K562 (cell line): ENCODE data around the gene NPTXR. TPM values are rescaled to one million over a fixed set of nuclear protein-coding genes. Genes with fewer than 3 reads are reported as not detected.

Source experiments
- ATF1 ChIP-seq, 2 experiments: fragments of 450-650 bp in 1 of 2; IDR thresholded peaks; 2 replicates each; pipeline ENCODE4 v1.6.1; 2016; ENCODE audit warnings: missing compliant biosample characterization in 1 of 2, missing genetic modification characterization in 1 of 2
- CHD1 ChIP-seq: fragments of 200-600 bp; sonication (generic); IDR thresholded peaks from one replicate; pipeline ENCODE4 v1.6.1; 2012; ENCODE audit warnings: mild to moderate bottlenecking, moderate library complexity, low read length, inconsistent platforms
- CREB1 ChIP-seq, 2 experiments: sonication (generic) in 1 of 2; formaldehyde crosslinking in 1 of 2; IDR thresholded peaks; 2 replicates each; pipeline versions ENCODE4 v1.6.1 to v1.8.0; 2012 to 2022; ENCODE audit warnings: inconsistent platforms in 1 of 2, mild to moderate bottlenecking in 1 of 2, missing genetic modification reagents in 1 of 2, moderate library complexity in 1 of 2
- CREB5 ChIP-seq: fragments of 250-450 bp; sonication (Bioruptor Pico); IDR thresholded peaks from 2 replicates; pipeline ENCODE4 v1.5.0; 2020; ENCODE audit warnings: mild to moderate bottlenecking
- ETV5 ChIP-seq: sonication (generic); formaldehyde crosslinking; IDR thresholded peaks from 2 replicates; pipeline ENCODE4 v1.4.0; 2020; ENCODE audit warnings: low read depth, mild to moderate bottlenecking, missing genetic modification reagents
- FOXK1 ChIP-seq: sonication (generic); formaldehyde crosslinking; IDR thresholded peaks from 2 replicates; pipeline ENCODE4 v1.8.0; 2022; ENCODE audit warnings: missing genetic modification reagents, mild to moderate bottlenecking, borderline replicate concordance
- GABPA ChIP-seq: fragments of 200-800 bp; sonication (Bioruptor generic); conservative IDR thresholded peaks from 2 replicates; pipeline ENCODE4 v1.6.1; 2016; ENCODE audit warnings: low read depth, missing genetic modification characterization, missing compliant biosample characterization
- LCOR ChIP-seq: sonication (generic); formaldehyde crosslinking; IDR thresholded peaks from 2 replicates; pipeline ENCODE4 v1.8.0; 2022; ENCODE audit warnings: mild to moderate bottlenecking, missing genetic modification reagents
- MAFG ChIP-seq: fragments of 450-650 bp; conservative IDR thresholded peaks from 2 replicates; pipeline ENCODE4 v1.6.1; 2016; ENCODE audit warnings: missing genetic modification characterization, missing compliant biosample characterization
- MAFK ChIP-seq: IDR thresholded peaks from 2 replicates; pipeline ENCODE4 v1.6.1; 2011; ENCODE audit warnings: low read length, improper control_type of control experiment
- MTA1 ChIP-seq: fragments of 450-650 bp; IDR thresholded peaks from 2 replicates; pipeline ENCODE4 v1.6.1; 2017; ENCODE audit warnings: borderline replicate concordance
- PREB ChIP-seq: sonication (generic); formaldehyde crosslinking; IDR thresholded peaks from 2 replicates; pipeline ENCODE4 v1.8.1; 2023; ENCODE audit warnings: mild to moderate bottlenecking, missing genetic modification reagents
- SMAD4 ChIP-seq: fragments of 250-450 bp; sonication (Bioruptor Pico); conservative IDR thresholded peaks from 2 replicates; pipeline ENCODE4 v1.8.0; 2021; ENCODE audit warnings: inconsistent platforms, mild to moderate bottlenecking, moderate library complexity
- ZBTB2 ChIP-seq: fragments of 450-650 bp; IDR thresholded peaks from 2 replicates; pipeline ENCODE4 v1.6.1; 2016; ENCODE audit warnings: antibody characterized with exemption
- ZNF175 ChIP-seq: fragments of 200-800 bp; sonication (Bioruptor generic); IDR thresholded peaks from 2 replicates; pipeline ENCODE4 v1.6.1; 2016; ENCODE audit warnings: low read depth, mild to moderate bottlenecking, missing genetic modification characterization, missing compliant biosample characterization
- ZNF3 ChIP-seq: fragments of 250-450 bp; sonication (Bioruptor Pico); IDR thresholded peaks from 2 replicates; pipeline ENCODE4 v1.5.0; 2021; ENCODE audit warnings: mild to moderate bottlenecking, moderate library complexity
- ZNF76 ChIP-seq: fragments of 250-450 bp; sonication (Bioruptor Pico); IDR thresholded peaks from 2 replicates; pipeline ENCODE4 v1.4.0; 2020; ENCODE audit warnings: mild to moderate bottlenecking, moderate library complexity, borderline replicate concordance
- polyA plus RNA-seq, 8 experiments: library from polyadenylated mRNA; depleted of rRNA in 4 of 8; stranded (reverse) in 5 of 8; unstranded in 3 of 8; fragments of >200 nt; fragmentation: Nextera tagmentation in 2 of 8; fragmentation: Illumina TruSeq in 1 of 8; extraction: Ambion mirVana in 2 of 8; extraction: Trizol in 1 of 8; gene quantifications; 2 replicates each; pipeline versions ENCODE4 v1.2.1 to v1.2.3, GENCODE V29; 2011 to 2014; ENCODE audit warnings: inconsistent platforms in 1 of 8, missing spikeins in 1 of 8
- total RNA-seq, 7 experiments: library from RNA; depleted of rRNA in 6 of 7; stranded (reverse); fragments of >200 nt in 6 of 7; fragmentation: Illumina TruSeq in 2 of 7; extraction: Trizol in 2 of 7; gene quantifications; 2 replicates each; pipeline versions ENCODE4 v1.2.1 to v1.2.3, GENCODE V29; 2011 to 2021; ENCODE audit warnings: low replicate concordance in 1 of 7
- TF ChIP-seq, protein P1 (sequence below): fragments of 450-650 bp; formaldehyde crosslinking; IDR thresholded peaks from 2 replicates; pipeline ENCODE4 v1.4.0; 2020; ENCODE audit warnings: mild to moderate bottlenecking
- TF ChIP-seq, protein P2 (sequence below), 2 experiments: fragments of 450-650 bp in 1 of 2; IDR thresholded peaks; 2 replicates each; pipeline ENCODE4 v1.6.1; 2011 to 2017; ENCODE audit warnings: low read depth in 2 of 2, antibody characterized with exemption in 1 of 2, borderline replicate concordance in 1 of 2, low read length in 1 of 2, mild to moderate bottlenecking in 1 of 2, mixed read lengths in 1 of 2; ENCODE audit not compliant: control insufficient read depth in 1 of 2

NPTXR gene
- total and polyA plus RNA-seq, 9 of the 15 experiments (the other 6 are each of a cell fraction or from before 2014, with no cell fraction given), result 0.01 to 3.1 (median 1.1) TPM

- TF ChIP-seq ETV5 (CRISPR knock-in tag) (0 out of 2 replicates have a peak, but pooled peaks have one; percentile 22), ZNF175 (CRISPR knock-in tag) (no peak), CREB5 (CRISPR knock-in tag) (no peak), MAFK (peak; percentile 10; the same call in 1 of the 2 replicates), ZNF76 (CRISPR knock-in tag) (no peak), SMAD4 (CRISPR knock-in tag) (0 out of 2 replicates have a peak, but pooled peaks have one; percentile 17), PREB (CRISPR knock-in tag) (no peak), CREB1 (IDR thresholded peaks at IDR 0.05) (no peak), CREB1 (CRISPR knock-in tag; IDR thresholded peaks at IDR 0.05) (no peak), GABPA (tag) (no peak), LCOR (CRISPR knock-in tag) (no peak), ZNF3 (CRISPR knock-in tag) (no peak), ATF1 (CRISPR knock-in tag; IDR thresholded peaks at IDR 0.05) (no peak), ATF1 (tag; IDR thresholded peaks at IDR 0.05) (peak; percentile 61), MAFG (tag) (peak; percentile 83), ZBTB2 (no peak), CHD1 (no peak), MTA1 (no peak), FOXK1 (CRISPR knock-in tag) (no peak)
- TF ChIP-seq, protein P1, sequence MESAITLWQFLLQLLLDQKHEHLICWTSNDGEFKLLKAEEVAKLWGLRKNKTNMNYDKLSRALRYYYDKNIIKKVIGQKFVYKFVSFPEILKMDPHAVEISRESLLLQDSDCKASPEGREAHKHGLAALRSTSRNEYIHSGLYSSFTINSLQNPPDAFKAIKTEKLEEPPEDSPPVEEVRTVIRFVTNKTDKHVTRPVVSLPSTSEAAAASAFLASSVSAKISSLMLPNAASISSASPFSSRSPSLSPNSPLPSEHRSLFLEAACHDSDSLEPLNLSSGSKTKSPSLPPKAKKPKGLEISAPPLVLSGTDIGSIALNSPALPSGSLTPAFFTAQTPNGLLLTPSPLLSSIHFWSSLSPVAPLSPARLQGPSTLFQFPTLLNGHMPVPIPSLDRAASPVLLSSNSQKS (CRISPR knock-in tag), result no peak
- TF ChIP-seq, protein P2, sequence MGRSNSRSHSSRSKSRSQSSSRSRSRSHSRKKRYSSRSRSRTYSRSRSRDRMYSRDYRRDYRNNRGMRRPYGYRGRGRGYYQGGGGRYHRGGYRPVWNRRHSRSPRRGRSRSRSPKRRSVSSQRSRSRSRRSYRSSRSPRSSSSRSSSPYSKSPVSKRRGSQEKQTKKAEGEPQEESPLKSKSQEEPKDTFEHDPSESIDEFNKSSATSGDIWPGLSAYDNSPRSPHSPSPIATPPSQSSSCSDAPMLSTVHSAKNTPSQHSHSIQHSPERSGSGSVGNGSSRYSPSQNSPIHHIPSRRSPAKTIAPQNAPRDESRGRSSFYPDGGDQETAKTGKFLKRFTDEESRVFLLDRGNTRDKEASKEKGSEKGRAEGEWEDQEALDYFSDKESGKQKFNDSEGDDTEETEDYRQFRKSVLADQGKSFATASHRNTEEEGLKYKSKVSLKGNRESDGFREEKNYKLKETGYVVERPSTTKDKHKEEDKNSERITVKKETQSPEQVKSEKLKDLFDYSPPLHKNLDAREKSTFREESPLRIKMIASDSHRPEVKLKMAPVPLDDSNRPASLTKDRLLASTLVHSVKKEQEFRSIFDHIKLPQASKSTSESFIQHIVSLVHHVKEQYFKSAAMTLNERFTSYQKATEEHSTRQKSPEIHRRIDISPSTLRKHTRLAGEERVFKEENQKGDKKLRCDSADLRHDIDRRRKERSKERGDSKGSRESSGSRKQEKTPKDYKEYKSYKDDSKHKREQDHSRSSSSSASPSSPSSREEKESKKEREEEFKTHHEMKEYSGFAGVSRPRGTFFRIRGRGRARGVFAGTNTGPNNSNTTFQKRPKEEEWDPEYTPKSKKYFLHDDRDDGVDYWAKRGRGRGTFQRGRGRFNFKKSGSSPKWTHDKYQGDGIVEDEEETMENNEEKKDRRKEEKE (IDR thresholded peaks at IDR 0.05; ENCODE audit: borderline replicate concordance in 1 of 2, control insufficient read depth in 1 of 2, low read depth in 2 of 2, low read length in 1 of 2), result no peak
Observed at GRCh38 chr22:38872172-38872830, 28.5 kb upstream of the NPTXR start, which contains the start of gene CBX6 (continued).
